GM12801 (cell line): ENCODE results near the gene CLEC18A.

Source experiments
- CTCF ChIP-seq: IDR thresholded peaks from one replicate; pipeline ENCODE4 v1.5.1; 2011; ENCODE audit warnings: control low read depth; ENCODE audit not compliant: insufficient read length; ENCODE audit errors: extremely low read depth

Gene CLEC18A

GRCh38 chr16:69941251-69942098, 9.7 kb upstream of the CLEC18A start:
- TF ChIP-seq CTCF = no peak

DNA sequence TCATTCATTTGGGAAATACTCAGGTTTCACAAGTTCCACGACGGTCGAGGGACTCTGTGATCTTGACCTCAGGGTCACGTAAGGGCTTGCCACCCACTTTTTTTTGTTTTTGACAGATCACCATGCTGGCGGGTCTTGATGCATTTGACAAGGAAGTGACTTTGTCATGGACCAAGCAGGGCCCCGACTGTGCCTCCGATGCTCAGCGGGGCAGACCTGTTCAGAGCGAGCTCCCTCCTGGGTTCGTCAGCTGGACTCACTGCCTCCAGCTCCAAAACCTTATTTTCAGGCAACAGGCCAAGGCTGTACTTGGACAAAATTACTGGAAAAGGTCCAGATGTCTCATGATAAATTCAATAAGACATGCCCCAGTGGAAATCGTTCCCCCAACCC, 9.0 kb upstream of the CLEC18A start:
- TF ChIP-seq CTCF = no peak

- no peak for TF ChIP-seq CTCF
Measured at GRCh38 chr16:69942627-69943170, 8.4 kb upstream of the CLEC18A start.
